Ovary (tissue), 9 donors: ENCODE results near the gene SPAM1. TPM values are rescaled to one million over a fixed set of nuclear protein-coding genes. Genes with fewer than 3 reads are reported as not detected.

Source experiments
- DNase-seq, 5 donors: peaks; one replicate each; pipeline ENCODE4 v3.0.0-alpha.2; 2019 to 2020
- H3K27ac ChIP-seq, 2 donors: fragments of 200-600 bp; one replicate each; pipeline versions ENCODE4 v1.5.1 to v1.8.0; 2019 to 2022
- H3K27me3 ChIP-seq: fragments of 200-600 bp; one replicate; pipeline ENCODE4 v1.8.0; 2022
- H3K36me3 ChIP-seq: fragments of 200-600 bp; sonication (generic); one replicate; pipeline ENCODE4 v1.5.1; 2019
- H3K4me1 ChIP-seq: one replicate; pipeline ENCODE4 v1.8.1; 2013; ENCODE audit warnings: mild to moderate bottlenecking, moderate library complexity; ENCODE audit not compliant: insufficient read depth
- H3K4me3 ChIP-seq: fragments of 200-600 bp; sonication (generic); one replicate; pipeline ENCODE4 v1.5.1; 2017
- H3K9me3 ChIP-seq, 2 donors: fragments of 200-600 bp in 1 of 2; sonication (generic) in 1 of 2; one replicate each; pipeline versions ENCODE4 v1.5.1 to v1.8.1; 2013 to 2019; ENCODE audit warnings: mild to moderate bottlenecking in 1 of 2, moderate library complexity in 1 of 2
- EP300 ChIP-seq: sonication (generic); formaldehyde crosslinking; IDR thresholded peaks from one replicate; pipeline ENCODE4 v1.6.1; 2017; ENCODE audit warnings: antibody characterized with exemption
- POLR2A ChIP-seq: fragments of 450-650 bp; IDR thresholded peaks from one replicate; pipeline ENCODE4 v1.6.1; 2017; ENCODE audit warnings: antibody characterized with exemption, mild to moderate bottlenecking, moderate library complexity
- WGBS, 3 donors: extraction: QIAGEN DNeasy Blood & Tissue Kit in 1 of 3; methylation state at CpG; one replicate each; pipeline versions ENCODE4 v1.1.5 to v1.1.7; 2013 to 2017; 5-methylcytosine and 5-hydroxymethylcytosine counted together
- intact Hi-C, 4 donors: fragments of 100-400 bp; cut with DNase I; formaldehyde crosslinking; loops; one replicate each; pipeline versions ENCODE4 v1.11.0 to v1.15.1; 2022 to 2023
- polyA plus RNA-seq, 2 donors: library from polyadenylated mRNA; stranded (reverse); fragments of 200-250 nt in 1 of 2; fragments of 350-450 nt in 1 of 2; fragmentation: Illumina TruSeq in 1 of 2; extraction: RNeasy Lipid Tissue Mini Kit (QIAGEN cat#74804) in 1 of 2; gene quantifications; one replicate each; pipeline ENCODE4 v1.2.3, GENCODE V29; 2013 to 2014
- total RNA-seq, 7 donors: library from RNA; depleted of rRNA in 2 of 7; stranded (reverse); fragments of >200 nt in 2 of 7; fragmentation: NEBNext Ultra II Directional in 3 of 7; extraction: Animal tissue kit (Norgen Biotek cat#: 25700) in 3 of 7; gene quantifications; one replicate each; pipeline versions ENCODE4 v1.1.0 to v1.2.4, GENCODE V29; 2016 to 2023
- TF ChIP-seq, protein P1 (sequence below), 3 donors: fragments of 450-650 bp in 2 of 3; fragments of 200-600 bp in 1 of 3; IDR thresholded peaks; one replicate each; pipeline versions ENCODE4 v1.5.1 to v1.8.0; 2016 to 2022; ENCODE audit warnings: antibody characterized with exemption in 3 of 3, mild to moderate bottlenecking in 1 of 3
- donor health status: DM: no; HTN: no; CAD: no; lungs with moderate emphysema.
- donor health status: DM: no; HTN: no; CAD: no.
- donor health status: Bipolar disorder and iron deficiency.
- donor health status: DM: yes; HTN: yes; CAD: no.
- donor health status: DM: no; HTN: no; CAD: no.
- donor health status: DM: yes; HTN: yes; CAD: no.

SPAM1 gene
- total and polyA plus RNA-seq, 9 donors: not detected

DNA sequence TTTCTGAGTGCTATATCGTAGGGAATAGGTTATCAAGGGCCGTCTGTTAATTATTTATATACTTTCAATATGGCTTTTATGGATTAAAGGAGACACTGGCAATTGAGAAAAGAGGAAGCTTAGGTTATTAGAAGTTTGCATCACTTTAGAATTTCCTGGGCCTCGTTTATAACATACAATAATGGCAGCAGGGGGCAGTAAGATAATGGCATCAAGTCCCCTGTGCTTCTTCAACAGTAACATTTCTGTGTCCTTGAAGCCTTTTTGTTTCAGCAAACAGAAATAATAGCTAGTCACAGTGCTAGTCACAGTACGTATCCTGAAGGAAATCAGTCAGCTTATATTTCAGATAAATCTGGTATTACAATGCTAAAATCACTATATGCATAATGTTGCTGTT lies 41.9 kb downstream of the SPAM1 start:
- WGBS, 3 donors: 17 to 34% (median 27%) methylated on average over 4 of the region's 4 CpGs
- DNase-seq: no peak
- Histone ChIP-seq H3K4me1 (no peaks in the 10 kb centered on the region), H3K27me3 (no peaks in the 10 kb centered on the region), H3K4me3 (no peak overlapping the region), H3K36me3 (no peaks in the 10 kb centered on the region), H3K9me3 (no peaks in the 10 kb centered on the region), H3K27ac (no peak overlapping the region)
- intact Hi-C loops: no loop called here
- TF ChIP-seq, protein P1, sequence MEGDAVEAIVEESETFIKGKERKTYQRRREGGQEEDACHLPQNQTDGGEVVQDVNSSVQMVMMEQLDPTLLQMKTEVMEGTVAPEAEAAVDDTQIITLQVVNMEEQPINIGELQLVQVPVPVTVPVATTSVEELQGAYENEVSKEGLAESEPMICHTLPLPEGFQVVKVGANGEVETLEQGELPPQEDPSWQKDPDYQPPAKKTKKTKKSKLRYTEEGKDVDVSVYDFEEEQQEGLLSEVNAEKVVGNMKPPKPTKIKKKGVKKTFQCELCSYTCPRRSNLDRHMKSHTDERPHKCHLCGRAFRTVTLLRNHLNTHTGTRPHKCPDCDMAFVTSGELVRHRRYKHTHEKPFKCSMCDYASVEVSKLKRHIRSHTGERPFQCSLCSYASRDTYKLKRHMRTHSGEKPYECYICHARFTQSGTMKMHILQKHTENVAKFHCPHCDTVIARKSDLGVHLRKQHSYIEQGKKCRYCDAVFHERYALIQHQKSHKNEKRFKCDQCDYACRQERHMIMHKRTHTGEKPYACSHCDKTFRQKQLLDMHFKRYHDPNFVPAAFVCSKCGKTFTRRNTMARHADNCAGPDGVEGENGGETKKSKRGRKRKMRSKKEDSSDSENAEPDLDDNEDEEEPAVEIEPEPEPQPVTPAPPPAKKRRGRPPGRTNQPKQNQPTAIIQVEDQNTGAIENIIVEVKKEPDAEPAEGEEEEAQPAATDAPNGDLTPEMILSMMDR (IDR thresholded peaks at IDR 0.05): no peak
- TF ChIP-seq EP300: no peak
- TF ChIP-seq POLR2A: no peak

DNA sequence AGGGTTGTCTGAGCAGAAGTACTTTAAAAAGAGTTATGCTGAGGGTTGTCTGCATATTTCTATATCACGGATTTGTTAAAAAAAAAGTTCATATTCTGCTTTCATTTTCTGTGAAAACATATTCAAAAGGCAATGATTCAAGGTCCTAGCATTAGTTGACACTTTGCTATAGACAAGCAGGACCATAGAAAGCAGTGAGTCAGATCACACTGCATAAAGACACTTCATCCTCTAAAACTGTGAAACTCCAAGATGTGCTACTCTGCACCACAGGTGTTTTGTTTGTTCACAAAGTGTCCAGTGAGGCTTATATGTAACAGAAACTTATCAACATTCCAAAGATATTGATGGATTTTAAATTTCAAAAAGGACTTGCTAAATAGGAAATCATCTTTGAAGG lies 47.0 kb downstream of the SPAM1 start:
- 38 to 69% (median 41%) methylated on average over 1 of the region's 1 CpG for WGBS, 3 donors
- H3K36me3 ChIP-seq: no peaks in the 10 kb centered on the region
- peaks cover 3% of the 10 kb centered on the region for H3K4me1 ChIP-seq
- no peaks in the 10 kb centered on the region for H3K27me3 ChIP-seq
- intact Hi-C loops: no loop called here
- H3K4me3 ChIP-seq: no peak overlapping the region
- H3K27ac ChIP-seq: no peak overlapping the region
- TF ChIP-seq, protein P1 (IDR thresholded peaks at IDR 0.05): no peak
- TF ChIP-seq POLR2A (no peak), EP300 (no peak)
- H3K9me3 ChIP-seq: no peaks in the 10 kb centered on the region
- no peak for DNase-seq

DNA sequence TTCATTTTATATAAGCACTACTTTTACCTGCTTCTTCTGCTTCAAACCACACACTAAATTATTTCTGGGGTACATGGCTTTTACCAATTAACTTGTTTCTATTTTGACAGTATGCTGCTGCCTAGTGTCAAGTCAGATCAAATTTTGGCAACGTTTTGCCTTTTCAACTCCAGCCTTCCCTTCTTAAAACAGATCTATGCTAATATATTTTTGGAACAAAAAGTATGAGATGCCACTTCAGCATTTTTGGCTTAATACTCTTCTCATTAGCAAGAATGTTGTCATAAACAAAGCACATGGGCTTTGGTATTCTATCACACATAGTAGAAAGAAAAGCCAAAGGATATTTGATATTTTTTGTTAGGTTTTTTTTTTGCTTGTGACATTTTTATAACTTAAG lies 47.8 kb downstream of the SPAM1 start:
- intact Hi-C loops: no loop called here
- DNase-seq: no peak
- WGBS, 3 donors: 3 to 27% (median 10%) methylated on average over 1 of the region's 1 CpG

DNA sequence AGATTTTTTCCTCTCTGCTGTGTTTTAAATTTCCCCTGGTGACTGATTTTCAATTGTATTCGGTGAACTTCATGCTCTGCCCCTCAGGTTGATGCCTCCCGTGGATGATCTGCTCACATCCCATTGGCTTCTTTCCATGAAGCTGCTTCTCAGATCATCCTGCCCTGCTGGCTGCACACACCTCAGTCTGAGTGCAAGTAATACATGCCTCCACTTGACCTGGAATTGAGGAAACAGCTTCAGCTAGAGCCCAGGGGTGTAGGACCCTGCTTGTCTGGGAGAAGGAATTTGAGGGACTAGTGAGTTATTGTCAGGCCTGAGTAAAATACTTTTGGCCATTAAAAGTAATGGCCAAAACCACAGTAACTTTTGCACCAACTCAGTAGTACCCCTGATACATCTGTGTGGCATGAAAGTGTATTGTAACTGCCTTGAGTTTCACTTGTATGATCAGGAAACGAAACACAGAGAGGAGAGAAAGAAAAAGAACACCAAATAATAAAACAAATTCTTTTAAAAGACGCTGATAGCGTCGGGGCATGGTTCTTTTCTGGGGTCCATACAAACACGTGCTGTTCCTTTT lies 49.4 kb downstream of the SPAM1 start:
- DNase-seq: no peak
- H3K4me3 ChIP-seq: no peak overlapping the region
- H3K27ac ChIP-seq: no peak overlapping the region
- no peaks in the 10 kb centered on the region for H3K9me3 ChIP-seq
- no peaks in the 10 kb centered on the region for H3K36me3 ChIP-seq
- TF ChIP-seq POLR2A: no peak
- TF ChIP-seq, protein P1 (IDR thresholded peaks at IDR 0.05): no peak
- H3K4me1 ChIP-seq: peaks cover 3% of the 10 kb centered on the region
- 25 to 33% (median 27%) methylated on average over 7 of the region's 7 CpGs for WGBS, 3 donors
- H3K27me3 ChIP-seq: no peaks in the 10 kb centered on the region
- intact Hi-C loops: no loop called here

More for the DNA sequence above, 47.8 kb downstream of the SPAM1 start:
- no peaks in the 10 kb centered on the region for H3K27me3 ChIP-seq
- H3K9me3 ChIP-seq: no peaks in the 10 kb centered on the region
- H3K36me3 ChIP-seq: no peaks in the 10 kb centered on the region
- no peak overlapping the region for H3K27ac ChIP-seq
- TF ChIP-seq POLR2A: no peak
- TF ChIP-seq, protein P1 (IDR thresholded peaks at IDR 0.05): no peak
- no peak for TF ChIP-seq EP300
- H3K4me3 ChIP-seq: no peak overlapping the region
- peaks cover 3% of the 10 kb centered on the region for H3K4me1 ChIP-seq
